Thyroid gland (tissue), 4 donors: ENCODE data around the gene OR52I1.

Experiments used
- POLR2A ChIP-seq, 2 donors: fragments of 450-650 bp; IDR thresholded peaks; one replicate each; pipeline ENCODE4 v1.6.1; 2017; ENCODE audit warnings: antibody characterized with exemption in 2 of 2, mild to moderate bottlenecking in 2 of 2, moderate library complexity in 1 of 2
- TF ChIP-seq, protein P1 (sequence below), 6 experiments: fragments of 200-600 bp in 3 of 6; fragments of 450-650 bp in 3 of 6; sonication (generic) in 3 of 6; IDR thresholded peaks; one replicate each; pipeline ENCODE4 v1.5.1; 2016 to 2019; ENCODE audit warnings: antibody characterized with exemption in 6 of 6, mild to moderate bottlenecking in 2 of 6, inconsistent platforms in 1 of 6, moderate library complexity in 1 of 6

DNA sequence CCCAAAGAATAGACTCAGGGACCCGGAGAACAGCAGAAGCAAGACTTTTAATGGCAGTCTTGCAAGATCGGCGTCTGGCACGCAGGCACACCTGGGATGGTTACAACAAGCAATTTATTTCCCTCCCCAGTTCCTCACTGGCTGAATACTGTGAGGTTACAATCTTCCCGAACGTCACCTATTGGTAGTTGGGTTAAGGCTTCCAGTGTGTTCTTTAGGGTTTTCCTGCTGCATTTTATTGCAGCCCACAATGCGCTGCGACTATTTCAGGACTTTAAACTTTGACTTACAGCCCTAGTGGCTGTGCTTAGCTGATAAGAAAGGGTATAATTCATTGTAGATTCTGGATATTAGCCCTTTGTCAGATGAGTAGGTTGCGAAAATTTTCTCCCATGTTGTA, 25.7 kb downstream of the OR52I1 start:
- TF ChIP-seq, protein P1, sequence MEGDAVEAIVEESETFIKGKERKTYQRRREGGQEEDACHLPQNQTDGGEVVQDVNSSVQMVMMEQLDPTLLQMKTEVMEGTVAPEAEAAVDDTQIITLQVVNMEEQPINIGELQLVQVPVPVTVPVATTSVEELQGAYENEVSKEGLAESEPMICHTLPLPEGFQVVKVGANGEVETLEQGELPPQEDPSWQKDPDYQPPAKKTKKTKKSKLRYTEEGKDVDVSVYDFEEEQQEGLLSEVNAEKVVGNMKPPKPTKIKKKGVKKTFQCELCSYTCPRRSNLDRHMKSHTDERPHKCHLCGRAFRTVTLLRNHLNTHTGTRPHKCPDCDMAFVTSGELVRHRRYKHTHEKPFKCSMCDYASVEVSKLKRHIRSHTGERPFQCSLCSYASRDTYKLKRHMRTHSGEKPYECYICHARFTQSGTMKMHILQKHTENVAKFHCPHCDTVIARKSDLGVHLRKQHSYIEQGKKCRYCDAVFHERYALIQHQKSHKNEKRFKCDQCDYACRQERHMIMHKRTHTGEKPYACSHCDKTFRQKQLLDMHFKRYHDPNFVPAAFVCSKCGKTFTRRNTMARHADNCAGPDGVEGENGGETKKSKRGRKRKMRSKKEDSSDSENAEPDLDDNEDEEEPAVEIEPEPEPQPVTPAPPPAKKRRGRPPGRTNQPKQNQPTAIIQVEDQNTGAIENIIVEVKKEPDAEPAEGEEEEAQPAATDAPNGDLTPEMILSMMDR (IDR thresholded peaks at IDR 0.05) = no peak
- no peak for TF ChIP-seq POLR2A (IDR thresholded peaks at IDR 0.05)
